Fibroblast of lung (primary cell): Measurements from ENCODE around the gene PLCG1. TPM values are rescaled to one million over a fixed set of nuclear protein-coding genes. Genes with fewer than 3 reads are reported as not detected.

Source experiments
- DNase-seq, 2 donors: peaks; one replicate each; pipeline versions ENCODE4 v3.0.0 to v3.0.0-alpha.2; 2010; ENCODE audit warnings: low read depth in 2 of 2
- H2AFZ ChIP-seq: 2 replicates; pipeline ENCODE4 v1.5.1; 2012; ENCODE audit warnings: low read length, control low read depth, inconsistent platforms
- H3K27ac ChIP-seq: 2 replicates; pipeline ENCODE4 v1.5.1; 2011; ENCODE audit warnings: low read length, control low read depth; ENCODE audit not compliant: insufficient read depth
- H3K27me3 ChIP-seq: 2 replicates; pipeline ENCODE4 v1.5.1; 2011; ENCODE audit warnings: mild to moderate bottlenecking, low read length; ENCODE audit not compliant: control insufficient read depth, insufficient read depth
- H3K36me3 ChIP-seq: 2 replicates; pipeline ENCODE4 v1.5.1; 2011; ENCODE audit warnings: low read length; ENCODE audit not compliant: control insufficient read depth, insufficient read depth
- H3K4me1 ChIP-seq: 2 replicates; pipeline ENCODE4 v1.5.1; 2011; ENCODE audit warnings: low read length; ENCODE audit not compliant: control insufficient read depth, insufficient read depth; ENCODE audit errors: extremely low read depth
- H3K4me2 ChIP-seq: 2 replicates; pipeline ENCODE4 v1.5.1; 2011; ENCODE audit warnings: low read length, control low read depth; ENCODE audit not compliant: insufficient read depth; ENCODE audit errors: extremely low read depth
- H3K4me3 ChIP-seq, 4 experiments: fragments of 200-600 bp in 1 of 4; sonication (generic) in 1 of 4; replicated peaks in 1 of 4; 2 replicates each; pipeline ENCODE4 v1.5.1; 2011 to 2016; ENCODE audit warnings: low read length in 4 of 4, low read depth in 3 of 4, mild to moderate bottlenecking in 3 of 4, control low read depth in 2 of 4, inconsistent platforms in 1 of 4, mixed read lengths in 1 of 4; ENCODE audit not compliant: insufficient read depth in 1 of 4; ENCODE audit errors: control extremely low read depth in 1 of 4
- H3K79me2 ChIP-seq: 2 replicates; pipeline ENCODE4 v1.5.1; 2012; ENCODE audit warnings: mild to moderate bottlenecking, low read length, inconsistent platforms; ENCODE audit not compliant: control insufficient read depth, insufficient read depth
- H3K9ac ChIP-seq: 2 replicates; pipeline ENCODE4 v1.5.1; 2011; ENCODE audit warnings: mild to moderate bottlenecking, low read length, control low read depth; ENCODE audit not compliant: insufficient read depth
- H3K9me3 ChIP-seq: 2 replicates; pipeline ENCODE4 v1.5.1; 2012; ENCODE audit warnings: low read depth, low read length; ENCODE audit not compliant: control insufficient read depth, insufficient read depth
- H4K20me1 ChIP-seq: 2 replicates; pipeline ENCODE4 v1.5.1; 2011; ENCODE audit warnings: low read length; ENCODE audit not compliant: control insufficient read depth, insufficient read depth; ENCODE audit errors: extremely low read depth
- CTCF ChIP-seq, 2 donors: IDR thresholded peaks in 1 of 2; conservative IDR thresholded peaks in 1 of 2; 1 replicate in 1 of 2; 2 replicates in 1 of 2; pipeline ENCODE4 v1.5.1; 2011 to 2012; ENCODE audit warnings: low read length in 2 of 2, control low read depth in 1 of 2, inconsistent platforms in 1 of 2, low read depth in 1 of 2, mild to moderate bottlenecking in 1 of 2
- EZH2 ChIP-seq: IDR thresholded peaks from 2 replicates; pipeline ENCODE4 v1.5.1; 2012; ENCODE audit warnings: low read length, control low read depth, mild to moderate bottlenecking; ENCODE audit errors: missing control alignments
- polyA plus RNA-seq, 2 donors: library from polyadenylated mRNA; depleted of rRNA in 1 of 2; stranded (reverse) in 1 of 2; unstranded in 1 of 2; fragments of >200 nt; gene quantifications; 2 replicates each; pipeline ENCODE4 v1.2.1, GENCODE V29; 2011 to 2012; ENCODE audit warnings: missing spikeins in 1 of 2
- total RNA-seq: library from RNA; depleted of rRNA; stranded (reverse); fragments of >200 nt; gene quantifications from 2 replicates; pipeline ENCODE4 v1.2.1, GENCODE V29; 2014

Gene PLCG1
- total and polyA plus RNA-seq, 2 donors (not counting 1 experiment from before 2014, with no cell fraction given): 24.5 to 86.2 TPM

- no peak overlapping the region for H3K4me2 ChIP-seq
- no peaks in the 10 kb centered on the region for H3K27me3 ChIP-seq
- no peak overlapping the region for H3K9ac ChIP-seq
- peaks cover 2% of the 10 kb centered on the region for H3K79me2 ChIP-seq
- H3K27ac ChIP-seq: no peak overlapping the region
- no peaks in the 10 kb centered on the region for H4K20me1 ChIP-seq
- TF ChIP-seq CTCF (conservative IDR thresholded peaks at IDR 0.05 in 1 of 2, IDR thresholded peaks at IDR 0.05 in 1 of 2; ENCODE audit: low read depth in 1 of 2, low read length in 2 of 2) (no peak), EZH2 (no peak)
- H3K4me3 ChIP-seq: no peak overlapping the region
- no peak overlapping the region for H2AFZ ChIP-seq
- H3K9me3 ChIP-seq: no peaks in the 10 kb centered on the region
- H3K36me3 ChIP-seq: peaks cover 6% of the 10 kb centered on the region
- DNase-seq: peak in 1 of 2 donors; percentile 50
- H3K4me1 ChIP-seq: no peaks in the 10 kb centered on the region
Measured at GRCh38 chr20:41205313-41205712, 68.0 kb downstream of the PLCG1 start.

GRCh38 chr20:41213150-41213820, 75.9 kb downstream of the PLCG1 start:
- Histone ChIP-seq H3K79me2 (peaks cover 3% of the 10 kb centered on the region), H3K4me1 (peaks cover 8% of the 10 kb centered on the region), H3K9me3 (no peaks in the 10 kb centered on the region), H3K4me3 (no peak overlapping the region), H3K4me2 (no peak overlapping the region), H3K9ac (no peak overlapping the region), H2AFZ (no peak overlapping the region), H3K36me3 (peaks cover 2% of the 10 kb centered on the region), H3K27ac (no peak overlapping the region), H4K20me1 (no peaks in the 10 kb centered on the region), H3K27me3 (no peaks in the 10 kb centered on the region)
- TF ChIP-seq EZH2 (no peak), CTCF (conservative IDR thresholded peaks at IDR 0.05 in 1 of 2, IDR thresholded peaks at IDR 0.05 in 1 of 2; ENCODE audit: low read depth in 1 of 2, low read length in 2 of 2) (no peak)
- DNase-seq: peak; percentile 35 to 53

GRCh38 chr20:41214202-41214601, 76.9 kb downstream of the PLCG1 start:
- Histone ChIP-seq H4K20me1 (no peaks in the 10 kb centered on the region), H3K27me3 (no peaks in the 10 kb centered on the region), H3K9ac (no peak overlapping the region), H3K4me3 (no peak overlapping the region), H2AFZ (no peak overlapping the region), H3K4me1 (peaks cover 8% of the 10 kb centered on the region), H3K4me2 (no peak overlapping the region), H3K27ac (no peak overlapping the region), H3K36me3 (peaks cover 2% of the 10 kb centered on the region), H3K9me3 (no peaks in the 10 kb centered on the region), H3K79me2 (peaks cover 3% of the 10 kb centered on the region)
- no peak for DNase-seq
- TF ChIP-seq EZH2: no peak
- no peak for TF ChIP-seq CTCF (conservative IDR thresholded peaks at IDR 0.05 in 1 of 2, IDR thresholded peaks at IDR 0.05 in 1 of 2; ENCODE audit: low read depth in 1 of 2, low read length in 2 of 2)
